Measurements from ENCODE around the gene LMO4. TPM values are rescaled to one million over a fixed set of nuclear protein-coding genes. Genes with fewer than 3 reads are reported as not detected.

The LMO4 gene
- total and polyA plus RNA-seq, 2 of the 13 experiments (the other 11 are each of a cell fraction or from before 2014, with no cell fraction given): 19.3 to 49.9 TPM

DNA sequence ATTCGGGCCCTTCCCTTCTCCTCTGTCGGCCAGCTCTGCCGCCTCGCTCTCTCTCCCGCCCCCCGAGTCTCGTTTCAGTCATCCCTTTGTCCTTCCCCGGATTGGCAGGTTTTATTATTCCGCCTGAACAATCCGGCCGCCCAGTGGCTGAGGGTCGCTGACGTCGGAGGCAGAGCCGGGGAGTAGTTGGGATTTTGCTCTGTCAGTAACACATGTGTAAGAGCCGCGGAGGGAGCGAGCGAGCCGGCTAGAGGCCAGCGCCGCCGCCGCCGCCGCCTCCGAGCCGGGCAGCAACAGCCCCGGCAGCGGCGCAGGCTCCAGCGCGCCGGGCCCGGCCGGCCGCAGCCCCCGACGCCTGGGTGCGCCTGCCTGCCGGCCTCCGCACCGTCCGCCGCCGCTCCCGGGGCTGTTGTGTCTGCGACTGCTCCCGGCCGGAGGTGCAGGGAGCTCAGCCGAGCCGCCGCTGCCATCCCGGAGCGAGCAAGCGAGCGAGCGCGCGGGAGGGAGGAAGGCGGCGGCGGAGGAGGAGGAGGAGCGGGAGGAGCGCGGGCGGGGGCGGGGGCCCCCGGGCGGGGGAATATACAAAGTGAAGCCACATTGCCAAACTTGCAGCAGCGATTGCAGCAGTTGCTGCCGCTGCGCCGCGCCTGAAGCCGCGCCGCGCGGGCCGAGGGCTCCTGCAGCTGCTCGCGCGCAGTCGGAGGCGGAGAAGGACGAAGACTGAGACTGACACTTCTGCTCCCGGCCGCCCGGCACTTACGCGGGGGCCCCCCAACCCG lies at the start of gene LMO4 (continued):
- TF ChIP-seq ZNF792 (CRISPR knock-in tag; IDR thresholded peaks at IDR 0.05) (0 out of 2 replicates have a peak, but pooled peaks have one; percentile 9), ZNF205 (CRISPR knock-in tag; IDR thresholded peaks at IDR 0.05) (no peak), KAT7 (CRISPR knock-in tag; IDR thresholded peaks at IDR 0.05; ENCODE audit: borderline replicate concordance) (peak; percentile 24; the same call in 1 of the 2 replicates), NCOA1 (CRISPR knock-in tag; IDR thresholded peaks at IDR 0.05) (no peak), ZNF441 (CRISPR knock-in tag; IDR thresholded peaks at IDR 0.05; ENCODE audit: borderline replicate concordance) (no peak), KAT2B (IDR thresholded peaks at IDR 0.05; ENCODE audit: borderline replicate concordance, low read depth, low read length) (no peak), GATA4 (IDR thresholded peaks at IDR 0.05; ENCODE audit: borderline replicate concordance, low read depth) (no peak), SAP130 (CRISPR knock-in tag; IDR thresholded peaks at IDR 0.05; ENCODE audit: low read depth) (peak; percentile 61), TMF1 (CRISPR knock-in tag; IDR thresholded peaks at IDR 0.05; ENCODE audit: low read depth) (no peak), CHD2 (IDR thresholded peaks at IDR 0.05; ENCODE audit: low read depth, low read length) (no peak), HOXA5 (CRISPR knock-in tag; IDR thresholded peaks at IDR 0.05) (peak; percentile 23; the same call in 1 of the 2 replicates), ZNF724P (CRISPR knock-in tag; IDR thresholded peaks at IDR 0.05; ENCODE audit: borderline replicate concordance) (no peak), ZNF572 (CRISPR knock-in tag; IDR thresholded peaks at IDR 0.05) (no peak), PTBP1 (IDR thresholded peaks at IDR 0.05; ENCODE audit: low read depth, low read length, poor library complexity, severe bottlenecking) (no peak), KDM3A (CRISPR knock-in tag; IDR thresholded peaks at IDR 0.05; ENCODE audit: low read depth) (no peak), JUNB (CRISPR knock-in tag; IDR thresholded peaks at IDR 0.05; ENCODE audit: borderline replicate concordance) (no peak)
- TF ChIP-seq, protein P1, sequence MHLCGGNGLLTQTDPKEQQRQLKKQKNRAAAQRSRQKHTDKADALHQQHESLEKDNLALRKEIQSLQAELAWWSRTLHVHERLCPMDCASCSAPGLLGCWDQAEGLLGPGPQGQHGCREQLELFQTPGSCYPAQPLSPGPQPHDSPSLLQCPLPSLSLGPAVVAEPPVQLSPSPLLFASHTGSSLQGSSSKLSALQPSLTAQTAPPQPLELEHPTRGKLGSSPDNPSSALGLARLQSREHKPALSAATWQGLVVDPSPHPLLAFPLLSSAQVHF (CRISPR knock-in tag; IDR thresholded peaks at IDR 0.05): no peak
- TF ChIP-seq, protein P2, sequence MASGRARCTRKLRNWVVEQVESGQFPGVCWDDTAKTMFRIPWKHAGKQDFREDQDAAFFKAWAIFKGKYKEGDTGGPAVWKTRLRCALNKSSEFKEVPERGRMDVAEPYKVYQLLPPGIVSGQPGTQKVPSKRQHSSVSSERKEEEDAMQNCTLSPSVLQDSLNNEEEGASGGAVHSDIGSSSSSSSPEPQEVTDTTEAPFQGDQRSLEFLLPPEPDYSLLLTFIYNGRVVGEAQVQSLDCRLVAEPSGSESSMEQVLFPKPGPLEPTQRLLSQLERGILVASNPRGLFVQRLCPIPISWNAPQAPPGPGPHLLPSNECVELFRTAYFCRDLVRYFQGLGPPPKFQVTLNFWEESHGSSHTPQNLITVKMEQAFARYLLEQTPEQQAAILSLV (CRISPR knock-in tag; IDR thresholded peaks at IDR 0.05; ENCODE audit: borderline replicate concordance): 0 out of 2 replicates have a peak, but pooled peaks have one; percentile 39
- TF ChIP-seq, protein P3, sequence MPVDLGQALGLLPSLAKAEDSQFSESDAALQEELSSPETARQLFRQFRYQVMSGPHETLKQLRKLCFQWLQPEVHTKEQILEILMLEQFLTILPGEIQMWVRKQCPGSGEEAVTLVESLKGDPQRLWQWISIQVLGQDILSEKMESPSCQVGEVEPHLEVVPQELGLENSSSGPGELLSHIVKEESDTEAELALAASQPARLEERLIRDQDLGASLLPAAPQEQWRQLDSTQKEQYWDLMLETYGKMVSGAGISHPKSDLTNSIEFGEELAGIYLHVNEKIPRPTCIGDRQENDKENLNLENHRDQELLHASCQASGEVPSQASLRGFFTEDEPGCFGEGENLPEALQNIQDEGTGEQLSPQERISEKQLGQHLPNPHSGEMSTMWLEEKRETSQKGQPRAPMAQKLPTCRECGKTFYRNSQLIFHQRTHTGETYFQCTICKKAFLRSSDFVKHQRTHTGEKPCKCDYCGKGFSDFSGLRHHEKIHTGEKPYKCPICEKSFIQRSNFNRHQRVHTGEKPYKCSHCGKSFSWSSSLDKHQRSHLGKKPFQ (CRISPR knock-in tag; IDR thresholded peaks at IDR 0.05; ENCODE audit: insufficient replicate concordance): no peak
- TF ChIP-seq, protein P4, sequence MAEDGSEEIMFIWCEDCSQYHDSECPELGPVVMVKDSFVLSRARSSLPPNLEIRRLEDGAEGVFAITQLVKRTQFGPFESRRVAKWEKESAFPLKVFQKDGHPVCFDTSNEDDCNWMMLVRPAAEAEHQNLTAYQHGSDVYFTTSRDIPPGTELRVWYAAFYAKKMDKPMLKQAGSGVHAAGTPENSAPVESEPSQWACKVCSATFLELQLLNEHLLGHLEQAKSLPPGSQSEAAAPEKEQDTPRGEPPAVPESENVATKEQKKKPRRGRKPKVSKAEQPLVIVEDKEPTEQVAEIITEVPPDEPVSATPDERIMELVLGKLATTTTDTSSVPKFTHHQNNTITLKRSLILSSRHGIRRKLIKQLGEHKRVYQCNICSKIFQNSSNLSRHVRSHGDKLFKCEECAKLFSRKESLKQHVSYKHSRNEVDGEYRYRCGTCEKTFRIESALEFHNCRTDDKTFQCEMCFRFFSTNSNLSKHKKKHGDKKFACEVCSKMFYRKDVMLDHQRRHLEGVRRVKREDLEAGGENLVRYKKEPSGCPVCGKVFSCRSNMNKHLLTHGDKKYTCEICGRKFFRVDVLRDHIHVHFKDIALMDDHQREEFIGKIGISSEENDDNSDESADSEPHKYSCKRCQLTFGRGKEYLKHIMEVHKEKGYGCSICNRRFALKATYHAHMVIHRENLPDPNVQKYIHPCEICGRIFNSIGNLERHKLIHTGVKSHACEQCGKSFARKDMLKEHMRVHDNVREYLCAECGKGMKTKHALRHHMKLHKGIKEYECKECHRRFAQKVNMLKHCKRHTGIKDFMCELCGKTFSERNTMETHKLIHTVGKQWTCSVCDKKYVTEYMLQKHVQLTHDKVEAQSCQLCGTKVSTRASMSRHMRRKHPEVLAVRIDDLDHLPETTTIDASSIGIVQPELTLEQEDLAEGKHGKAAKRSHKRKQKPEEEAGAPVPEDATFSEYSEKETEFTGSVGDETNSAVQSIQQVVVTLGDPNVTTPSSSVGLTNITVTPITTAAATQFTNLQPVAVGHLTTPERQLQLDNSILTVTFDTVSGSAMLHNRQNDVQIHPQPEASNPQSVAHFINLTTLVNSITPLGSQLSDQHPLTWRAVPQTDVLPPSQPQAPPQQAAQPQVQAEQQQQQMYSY (CRISPR knock-in tag; IDR thresholded peaks at IDR 0.05): no peak
- TF ChIP-seq, protein P5, sequence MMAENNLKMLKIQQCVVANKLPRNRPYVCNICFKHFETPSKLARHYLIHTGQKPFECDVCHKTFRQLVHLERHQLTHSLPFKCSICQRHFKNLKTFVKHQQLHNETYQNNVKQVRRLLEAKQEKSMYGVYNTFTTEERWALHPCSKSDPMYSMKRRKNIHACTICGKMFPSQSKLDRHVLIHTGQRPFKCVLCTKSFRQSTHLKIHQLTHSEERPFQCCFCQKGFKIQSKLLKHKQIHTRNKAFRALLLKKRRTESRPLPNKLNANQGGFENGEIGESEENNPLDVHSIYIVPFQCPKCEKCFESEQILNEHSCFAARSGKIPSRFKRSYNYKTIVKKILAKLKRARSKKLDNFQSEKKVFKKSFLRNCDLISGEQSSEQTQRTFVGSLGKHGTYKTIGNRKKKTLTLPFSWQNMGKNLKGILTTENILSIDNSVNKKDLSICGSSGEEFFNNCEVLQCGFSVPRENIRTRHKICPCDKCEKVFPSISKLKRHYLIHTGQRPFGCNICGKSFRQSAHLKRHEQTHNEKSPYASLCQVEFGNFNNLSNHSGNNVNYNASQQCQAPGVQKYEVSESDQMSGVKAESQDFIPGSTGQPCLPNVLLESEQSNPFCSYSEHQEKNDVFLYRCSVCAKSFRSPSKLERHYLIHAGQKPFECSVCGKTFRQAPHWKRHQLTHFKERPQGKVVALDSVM (CRISPR knock-in tag; IDR thresholded peaks at IDR 0.05): no peak
